ENCODE data around the gene NAA16.
"Not testable (repeated sequence)": the region's sequence is repeated elsewhere in the genome, so short reads cannot be mapped to it uniquely, and the experiment has no call there.

Gene NAA16

DNA sequence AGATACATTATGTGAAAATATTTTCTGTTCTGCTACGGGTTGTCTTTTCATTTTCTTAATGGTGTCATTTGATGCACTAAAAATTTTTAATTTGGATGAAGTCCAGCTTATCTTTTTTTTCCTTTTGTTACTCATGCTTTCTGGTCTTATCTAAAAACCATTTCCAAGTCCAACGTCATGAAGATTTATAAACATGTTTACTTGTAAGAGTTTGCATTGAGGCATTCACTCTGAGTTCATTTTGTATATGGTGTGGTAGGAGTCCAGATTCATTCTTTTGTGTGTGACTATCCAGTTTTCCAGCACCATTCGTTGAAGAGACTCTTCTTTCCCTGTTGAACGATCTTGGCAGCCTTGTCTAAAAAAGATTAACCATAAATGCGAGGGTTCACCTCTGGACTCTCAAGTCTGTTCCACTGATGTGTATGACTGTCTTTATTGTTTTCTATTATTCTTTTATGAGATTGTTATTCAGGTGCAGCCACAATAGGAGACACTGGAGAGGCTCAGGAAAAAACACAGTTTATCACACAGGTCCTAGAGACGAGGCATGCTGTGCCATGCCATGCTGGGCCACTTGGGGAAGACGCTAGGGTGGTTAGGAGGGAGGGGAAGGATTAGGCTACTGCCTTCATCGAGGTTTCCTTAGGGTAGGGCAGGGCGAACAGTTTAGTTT is 35.0 kb downstream of the NAA16 start:
- no peak for DNase-seq (ENCODE audit: low read depth, low spot score)
- H3K27ac ChIP-seq = no peak overlapping the region

DNA sequence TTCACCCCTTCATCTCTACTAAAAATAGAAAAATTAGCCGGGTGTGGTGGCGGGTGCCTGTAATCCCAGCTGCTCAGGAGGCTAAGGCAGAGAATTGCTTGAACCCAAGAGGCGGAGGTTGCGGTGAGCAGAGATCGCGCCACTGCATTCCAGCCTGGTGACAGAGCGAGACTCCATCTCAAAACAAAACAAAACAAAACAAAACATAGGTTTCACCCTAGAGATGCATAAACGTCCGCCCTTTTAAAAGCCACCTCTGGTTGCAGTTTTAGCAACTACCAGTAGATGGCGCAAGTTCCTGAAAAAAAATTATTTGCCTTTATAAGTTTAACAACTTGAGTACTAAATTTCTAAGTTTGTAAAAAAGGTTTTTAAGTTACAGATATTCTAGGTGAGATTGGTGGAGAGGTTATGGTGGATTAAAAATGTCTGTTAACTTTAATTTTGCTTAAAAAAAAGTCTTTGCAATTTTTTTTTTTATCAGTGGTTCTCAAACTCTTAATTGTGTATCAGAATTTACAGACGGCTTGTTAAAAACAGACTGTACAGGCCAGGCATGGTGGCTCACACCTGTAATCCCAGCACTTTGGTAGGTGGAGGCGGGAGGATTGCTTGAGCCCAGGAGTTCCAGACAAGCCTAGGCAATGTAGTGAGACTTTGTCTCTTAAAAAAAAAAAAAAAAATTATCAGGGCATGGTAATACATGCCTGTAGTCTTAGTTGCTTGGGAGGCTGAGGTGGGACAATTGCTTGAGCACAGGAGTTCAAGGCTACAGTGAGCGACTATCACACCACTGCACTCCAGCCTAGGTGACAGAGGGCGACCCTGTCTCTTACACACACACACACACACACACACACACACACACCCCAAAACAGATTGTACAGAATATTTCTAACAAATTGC is 42.1 kb downstream of the NAA16 start:
- peak overlapping the region; percentile 66 for H3K27ac ChIP-seq
- DNase-seq (ENCODE audit: low read depth, low spot score) = peak; percentile 36

DNA sequence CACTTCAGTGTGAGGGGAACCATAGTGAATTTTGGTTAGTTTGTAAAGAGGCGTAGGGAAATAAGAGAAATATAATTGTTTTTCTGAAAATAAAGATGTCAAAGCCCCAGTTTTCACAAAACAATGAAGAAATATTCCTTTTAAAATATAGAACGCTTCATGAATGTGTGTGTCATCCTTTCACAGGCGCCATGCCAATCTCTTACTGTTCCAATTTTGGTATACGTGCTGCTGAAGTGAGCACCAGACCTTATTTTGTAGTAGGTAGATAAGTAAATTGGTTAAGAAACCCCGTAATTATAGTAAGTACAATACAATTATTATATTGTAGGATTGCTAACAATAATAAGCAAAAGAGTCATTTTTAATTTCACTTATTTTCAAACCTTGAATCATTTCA is 43.3 kb downstream of the NAA16 start:
- no peak for DNase-seq (ENCODE audit: low read depth, low spot score)
- H3K27ac ChIP-seq = no peak overlapping the region

DNA sequence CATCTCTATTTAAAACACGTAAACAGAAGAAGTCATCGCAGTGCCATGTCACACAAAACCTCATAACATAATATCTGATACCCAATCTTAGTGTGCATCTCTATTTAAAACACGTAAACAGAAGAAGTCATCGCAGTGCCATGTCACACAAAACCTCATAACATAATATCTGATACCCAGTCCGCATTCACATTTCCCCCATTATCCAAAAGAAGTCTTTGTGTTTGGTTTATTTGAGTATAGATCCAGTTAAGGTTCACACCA is 45.2 kb downstream of the NAA16 start:
- not testable (repeated sequence) for DNase-seq (ENCODE audit: low read depth, low spot score)
- H3K27ac ChIP-seq = peak overlapping the region; percentile 72

DNA sequence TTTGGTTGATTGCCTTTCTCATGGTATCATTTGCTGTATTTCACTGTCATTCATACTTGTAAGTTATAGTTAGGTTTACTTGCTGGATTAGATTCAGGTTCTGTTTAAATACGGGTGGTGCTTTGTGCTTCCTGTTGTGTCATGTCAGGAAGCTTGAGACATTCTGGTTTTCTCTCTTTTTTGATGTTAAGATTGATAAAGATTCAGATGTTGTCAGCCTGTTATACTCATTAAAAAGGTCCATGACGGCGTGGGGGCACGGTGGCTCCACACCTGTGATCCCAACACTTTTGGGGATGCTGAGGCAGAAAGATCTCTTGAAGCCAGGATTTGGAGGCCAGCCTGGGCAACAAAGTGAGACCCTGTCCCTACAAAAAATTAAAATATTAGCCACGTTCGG is 45.7 kb downstream of the NAA16 start:
- H3K27ac ChIP-seq = peak overlapping the region; percentile 72
- no peak for DNase-seq (ENCODE audit: low read depth, low spot score)

DNA sequence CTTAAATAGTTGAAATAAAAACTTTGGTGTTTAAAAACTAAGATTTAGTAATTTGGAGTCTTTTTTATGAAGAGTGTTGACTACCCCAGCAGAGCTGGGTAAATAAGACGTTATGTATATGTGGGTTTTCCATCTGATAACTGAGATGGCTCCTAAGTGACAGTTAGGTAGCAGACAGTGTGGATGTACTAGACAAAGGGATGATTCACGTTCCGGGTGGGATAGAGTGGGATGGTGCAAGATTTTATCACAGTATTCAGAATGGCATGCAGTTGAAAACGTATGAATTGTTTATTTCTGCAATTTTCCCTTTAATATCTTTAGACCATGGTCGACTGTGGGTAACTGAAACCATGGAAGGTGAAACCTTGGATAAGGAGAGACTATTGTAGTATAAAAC is 50.4 kb downstream of the NAA16 start:
- H3K27ac ChIP-seq = no peak overlapping the region
- no peak for DNase-seq (ENCODE audit: low read depth, low spot score)

DNA sequence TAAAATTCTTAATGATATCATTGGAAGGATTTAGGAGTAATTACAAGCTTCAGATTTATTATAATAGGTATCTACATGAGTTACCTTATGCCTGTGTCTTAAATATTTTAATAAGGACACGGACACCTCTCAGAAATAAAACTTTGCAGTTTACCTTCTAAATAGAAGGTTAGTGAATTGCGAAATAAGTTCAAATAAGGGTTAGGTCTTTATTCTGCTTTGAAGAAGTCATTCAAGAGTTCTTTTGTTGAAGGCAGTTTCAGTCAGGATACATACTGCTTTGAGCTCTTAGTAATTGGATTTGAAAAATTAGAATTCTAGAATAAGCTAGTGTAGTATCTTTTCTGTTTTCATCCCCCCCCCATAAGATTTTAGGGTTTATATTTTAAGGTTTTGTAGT is 53.0 kb downstream of the NAA16 start:
- H3K27ac ChIP-seq = no peak overlapping the region
- no peak for DNase-seq (ENCODE audit: low read depth, low spot score)

DNA sequence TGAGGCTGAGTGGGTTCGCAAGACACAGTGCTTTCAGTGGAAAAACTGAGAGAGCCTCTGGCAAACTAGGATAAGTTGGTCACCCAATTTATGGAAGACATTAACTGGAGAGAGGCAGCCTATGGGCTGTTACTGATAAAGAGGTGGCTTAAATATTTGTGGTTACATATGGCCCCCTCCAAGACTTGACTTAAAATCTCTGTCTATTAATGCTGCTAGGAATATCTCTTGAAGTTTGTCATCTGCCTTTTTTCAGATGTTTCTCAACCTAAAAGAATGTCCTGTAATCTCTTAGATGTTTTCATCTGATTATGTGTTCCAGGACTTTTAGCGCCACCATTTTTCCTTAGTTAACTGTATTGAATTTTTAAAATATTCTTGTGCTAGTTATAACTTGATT is 54.6 kb downstream of the NAA16 start:
- no peak for DNase-seq (ENCODE audit: low read depth, low spot score)
- no peak overlapping the region for H3K27ac ChIP-seq

DNA sequence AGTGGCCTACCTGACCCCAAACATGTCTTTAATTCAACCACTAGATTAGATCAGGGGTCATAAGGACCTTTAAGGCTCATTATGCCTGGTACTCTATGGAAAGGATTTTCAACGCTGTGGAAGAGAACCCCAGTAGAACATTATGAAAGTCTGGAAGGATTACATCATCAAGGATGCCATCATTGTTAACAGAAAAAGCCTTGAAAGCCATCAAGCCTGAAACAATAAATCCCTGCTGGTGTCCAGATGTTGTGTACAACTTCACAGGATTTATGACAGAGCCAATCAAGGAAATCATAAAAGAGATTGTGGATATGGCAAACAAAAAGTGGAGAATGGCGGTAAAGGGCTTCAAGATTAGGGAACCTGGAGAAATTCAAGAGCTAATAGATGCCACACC is 59.7 kb downstream of the NAA16 start:
- no peak overlapping the region for H3K27ac ChIP-seq
- no peak for DNase-seq (ENCODE audit: low read depth, low spot score)

DNA sequence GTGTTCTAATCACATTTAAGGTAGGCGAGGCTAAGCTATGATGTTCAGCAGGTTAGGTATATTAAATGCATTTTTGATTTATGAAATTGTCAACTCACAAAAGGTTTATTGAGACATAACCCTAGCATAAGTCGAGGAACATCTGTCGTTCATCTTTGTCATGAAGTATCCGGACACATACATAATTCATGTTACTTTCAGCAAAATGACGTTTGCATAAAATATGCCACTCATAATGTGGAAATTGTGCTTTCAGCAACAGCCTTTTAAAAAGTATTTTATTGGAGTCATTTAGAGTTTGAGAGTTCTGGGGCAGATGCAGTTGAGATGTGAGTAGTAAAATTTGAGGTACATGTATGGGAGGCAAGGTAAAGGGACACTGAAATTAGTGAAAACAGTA is 66.4 kb downstream of the NAA16 start:
- no peak for DNase-seq (ENCODE audit: low read depth, low spot score)
- no peak overlapping the region for H3K27ac ChIP-seq

DNA sequence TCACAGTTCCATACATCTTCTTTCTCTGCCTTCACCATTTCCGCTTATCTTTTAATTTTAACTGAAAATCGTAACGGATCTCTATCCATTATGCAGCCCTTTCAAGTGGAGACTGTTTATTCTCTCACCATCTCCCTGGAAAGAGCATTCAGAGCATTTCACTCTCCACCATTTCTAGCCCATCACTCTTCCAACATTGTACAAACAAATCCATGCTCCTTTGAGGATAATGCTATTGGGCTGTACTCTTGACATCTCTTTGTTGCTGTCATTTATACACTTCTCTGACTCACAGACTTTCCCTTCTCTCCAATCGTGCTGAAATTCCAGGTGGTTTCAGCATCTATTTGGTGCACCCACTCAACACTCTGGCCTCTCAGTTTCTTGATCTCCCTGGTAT is 71.4 kb downstream of the NAA16 start:
- no peak for DNase-seq (ENCODE audit: low read depth, low spot score)
- H3K27ac ChIP-seq = no peak overlapping the region

DNA sequence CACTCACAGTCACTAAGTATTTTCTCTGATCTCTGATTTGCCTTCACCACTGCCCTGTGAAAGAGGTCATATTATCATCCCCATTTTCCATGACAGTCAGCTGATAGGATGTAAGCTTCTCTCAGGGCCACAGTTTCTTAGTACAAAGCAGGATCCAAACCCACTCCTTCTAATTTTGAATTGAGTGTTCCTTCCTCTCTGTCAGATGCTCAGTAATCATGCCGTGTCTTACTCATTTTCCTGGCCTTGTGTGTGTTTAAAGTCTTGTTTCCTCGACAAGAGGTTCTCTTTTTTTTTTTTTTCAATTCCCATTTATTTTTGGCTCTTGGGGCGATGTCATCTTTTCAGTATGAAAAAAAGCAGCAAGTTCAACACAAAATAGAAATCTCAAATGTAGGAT is 72.3 kb downstream of the NAA16 start:
- H3K27ac ChIP-seq = no peak overlapping the region
- DNase-seq (ENCODE audit: low read depth, low spot score) = no peak

DNA sequence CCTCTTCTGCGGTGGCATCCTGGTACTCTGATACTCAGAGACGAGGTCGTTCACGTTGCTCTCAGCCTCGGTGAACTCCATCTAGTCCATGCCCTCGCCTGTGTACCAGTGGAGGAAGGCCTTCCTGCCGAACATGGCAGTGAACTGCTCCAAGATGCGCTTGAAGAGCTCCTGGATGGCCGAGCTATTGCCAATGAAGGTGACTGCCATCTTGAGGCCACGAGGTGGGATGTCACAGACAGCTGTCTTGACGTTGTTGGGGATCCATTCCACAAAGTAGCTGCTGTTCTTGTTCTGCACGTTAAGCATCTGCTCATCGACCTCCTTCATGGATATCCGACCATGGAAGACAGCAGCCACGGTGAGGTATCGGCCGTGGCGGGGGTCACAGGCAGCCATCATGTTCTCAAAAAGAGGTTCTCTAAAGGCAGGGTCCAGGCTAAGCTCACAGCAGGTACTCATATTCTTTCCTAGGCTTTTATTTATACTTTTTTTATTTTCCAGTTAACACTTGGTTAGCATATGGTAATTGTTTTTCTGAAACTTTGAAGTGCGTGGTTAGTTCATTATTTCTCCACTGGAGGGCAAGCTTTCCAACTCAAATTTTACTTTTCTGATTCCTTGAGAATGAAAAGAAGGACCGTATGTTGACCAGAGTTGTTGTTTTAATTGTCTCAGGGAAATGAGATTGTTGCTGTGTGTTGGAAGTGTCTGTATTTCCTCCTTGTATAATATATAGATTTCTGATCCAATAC is 73.9 kb downstream of the NAA16 start:
- no peak for DNase-seq (ENCODE audit: low read depth, low spot score)
- H3K27ac ChIP-seq = no peak overlapping the region

DNA sequence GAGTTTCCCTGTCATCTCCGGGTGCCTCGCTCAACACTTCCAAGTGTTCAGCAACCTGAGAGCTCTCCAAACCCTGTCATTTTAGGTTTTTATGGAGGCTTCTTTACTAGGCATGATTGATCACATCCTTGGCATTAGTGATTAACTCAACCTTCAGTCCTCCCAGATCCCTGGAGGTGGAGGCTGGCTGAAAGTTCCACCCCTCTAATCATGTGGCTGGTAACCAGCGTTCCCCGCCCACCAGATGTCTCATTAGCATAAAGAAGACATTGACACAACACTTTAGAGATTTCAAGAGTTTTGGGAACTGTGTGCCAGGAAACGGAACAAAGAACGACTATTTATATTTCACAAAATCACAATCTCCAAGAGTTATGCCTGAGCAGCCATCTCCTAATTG is 75.1 kb downstream of the NAA16 start:
- DNase-seq (ENCODE audit: low read depth, low spot score) = no peak

DNA sequence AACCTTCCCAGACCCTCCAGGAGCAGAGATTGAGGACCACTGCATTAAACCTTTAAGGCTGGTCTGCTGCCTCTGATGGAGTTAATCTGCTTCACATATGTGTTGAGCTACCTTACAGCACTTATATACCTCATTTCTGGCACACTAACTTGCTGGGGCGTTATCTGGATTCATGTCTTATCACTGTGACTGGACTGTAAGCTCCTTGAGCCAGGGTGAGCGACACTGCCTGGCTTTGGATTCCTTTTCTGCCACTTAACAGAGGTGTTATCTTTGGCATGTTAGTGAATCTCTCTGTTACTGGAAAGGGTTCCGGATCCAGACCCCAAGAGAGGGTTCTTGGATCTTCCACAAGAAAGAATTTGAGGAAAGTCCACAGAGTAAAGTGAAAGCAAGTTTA is 76.5 kb downstream of the NAA16 start:
- H3K27ac ChIP-seq = no peak overlapping the region
- DNase-seq (ENCODE audit: low read depth, low spot score) = no peak

More for the DNA sequence above, 75.1 kb downstream of the NAA16 start:
- no peak overlapping the region for H3K27ac ChIP-seq

DNA sequence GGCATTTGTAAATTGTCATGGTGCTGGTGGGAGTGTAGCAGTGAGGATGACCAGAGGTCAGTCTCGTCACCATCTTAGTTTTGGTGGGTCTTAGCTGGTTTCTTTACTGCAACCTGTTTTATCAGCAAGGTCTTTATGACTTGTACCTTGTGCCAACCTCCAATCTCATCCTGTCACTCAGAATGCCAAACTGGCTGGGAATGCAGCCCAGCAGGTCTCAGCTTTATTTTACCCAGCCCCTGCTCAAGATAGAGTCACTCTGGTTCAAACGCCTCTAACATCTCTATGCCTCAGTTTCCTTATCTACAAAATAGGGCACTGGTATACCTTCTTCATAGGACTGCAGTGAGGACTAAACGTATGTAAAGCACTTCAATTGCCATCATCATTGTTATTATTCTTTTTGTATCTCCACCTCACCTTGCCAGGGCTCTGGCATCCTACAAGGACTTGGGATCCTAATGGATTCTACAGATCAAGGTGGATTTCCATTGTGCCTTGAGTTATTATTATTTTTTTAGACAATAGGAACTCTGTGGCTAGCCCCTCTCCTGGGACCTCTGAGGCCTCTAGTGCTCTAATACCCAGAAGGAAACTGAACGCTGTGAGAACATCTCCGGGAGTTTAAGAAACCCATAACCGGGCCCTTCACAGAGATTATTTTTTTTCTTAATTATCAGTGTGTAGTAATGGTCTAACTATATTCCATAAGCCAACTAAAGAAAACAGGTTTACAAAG is 77.2 kb downstream of the NAA16 start:
- DNase-seq (ENCODE audit: low read depth, low spot score) = no peak
- no peak overlapping the region for H3K27ac ChIP-seq

DNA sequence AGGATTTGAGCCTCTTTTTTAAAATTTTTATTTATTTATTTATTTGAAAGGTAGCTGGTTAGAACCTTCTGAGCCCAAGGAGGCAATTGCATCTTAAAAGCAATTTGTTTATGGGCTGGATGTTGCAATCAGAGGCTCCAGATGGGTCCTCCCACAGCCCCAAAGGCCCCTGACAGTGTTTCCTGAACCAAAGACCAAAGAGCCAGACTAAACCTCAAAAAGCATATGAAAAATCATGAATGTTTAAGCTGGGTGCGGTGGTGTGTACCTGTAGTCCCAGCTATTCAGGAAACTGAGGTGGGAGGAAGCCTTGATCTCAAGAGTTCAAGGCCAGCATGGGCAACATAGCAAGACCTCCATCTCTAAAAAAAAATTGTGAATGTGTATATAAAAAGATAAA is 78.5 kb downstream of the NAA16 start:
- no peak for DNase-seq (ENCODE audit: low read depth, low spot score)
- H3K27ac ChIP-seq = no peak overlapping the region

DNA sequence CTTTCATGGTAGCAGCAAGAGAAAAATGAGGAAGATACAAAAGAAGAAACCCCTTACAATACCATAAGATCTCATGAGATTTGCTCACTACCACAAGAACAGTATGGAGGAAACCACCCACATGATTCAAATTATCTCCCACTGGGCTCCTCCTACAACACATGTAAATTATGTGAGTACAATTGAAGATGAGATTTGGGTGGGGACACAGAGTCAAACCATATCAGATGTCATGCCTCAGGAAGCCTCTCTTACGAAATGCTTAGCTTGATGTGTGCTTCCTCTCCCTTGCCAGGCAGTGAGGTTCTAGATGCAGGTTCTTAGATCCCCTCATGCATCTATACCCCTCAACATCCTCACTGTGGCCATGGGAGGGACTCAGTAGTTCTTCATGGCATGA is 83.1 kb downstream of the NAA16 start:
- no peak for DNase-seq (ENCODE audit: low read depth, low spot score)
- no peak overlapping the region for H3K27ac ChIP-seq

DNA sequence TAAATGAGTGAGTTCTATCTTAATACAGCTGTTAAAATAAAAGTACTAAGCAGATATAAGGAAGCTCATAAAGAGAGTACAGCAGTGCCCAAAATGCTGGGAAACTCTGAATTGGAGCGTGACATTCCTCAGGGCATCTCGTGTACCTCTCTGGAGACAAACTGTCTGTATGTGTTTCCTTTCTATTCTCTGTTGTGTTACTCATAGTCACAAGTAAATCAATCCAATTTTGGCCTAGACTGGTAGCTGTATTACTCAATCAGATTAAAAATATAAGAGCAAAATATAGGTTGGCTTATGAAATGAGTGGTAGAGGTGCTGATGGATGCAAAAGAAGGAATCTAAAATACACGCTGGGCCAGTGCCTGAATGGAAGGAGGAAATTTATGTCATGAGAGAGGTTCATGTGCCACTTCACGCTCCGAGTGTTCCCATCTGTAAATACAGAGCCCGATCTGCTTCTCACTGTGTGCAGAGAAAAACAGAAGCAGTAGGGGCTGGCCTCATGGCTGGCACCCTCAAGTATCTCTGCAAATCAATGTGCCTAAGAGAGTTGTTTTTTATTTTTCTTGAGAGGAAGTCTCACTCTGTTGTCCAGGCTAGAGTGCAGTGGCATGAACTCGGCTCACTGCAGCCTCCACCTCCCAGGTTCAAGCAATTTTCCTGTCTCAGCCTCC is 87.6 kb downstream of the NAA16 start:
- no peak overlapping the region for H3K27ac ChIP-seq
- DNase-seq (ENCODE audit: low read depth, low spot score) = no peak

DNA sequence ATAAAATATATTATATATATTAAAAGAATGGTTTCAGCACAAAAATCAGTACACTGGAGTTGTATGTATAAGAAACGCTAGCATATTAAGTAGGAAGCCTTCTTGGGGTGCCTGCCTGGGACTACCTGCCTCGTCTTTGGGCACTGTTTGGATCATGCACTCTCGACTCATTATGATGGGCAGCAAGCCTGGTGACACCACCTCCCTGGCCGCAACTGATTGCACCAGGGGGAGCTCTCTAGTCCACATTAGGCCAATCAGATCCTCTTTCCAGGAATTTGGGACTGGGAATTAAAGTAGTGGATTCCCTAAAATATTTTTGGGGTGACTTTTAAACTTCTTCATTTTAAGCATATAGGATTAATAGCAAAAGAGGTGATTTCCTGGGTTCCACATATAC is 90.3 kb downstream of the NAA16 start:
- no peak for DNase-seq (ENCODE audit: low read depth, low spot score)
- no peak overlapping the region for H3K27ac ChIP-seq

Measured in epithelial cell of prostate (primary cell).